Umbilical cord (tissue), 2 donors: ENCODE results near the gene ECSCR. TPM values are rescaled to one million over a fixed set of nuclear protein-coding genes. Genes with fewer than 3 reads are reported as not detected.

ENCODE experiments used
- DNase-seq: peaks from one replicate; pipeline ENCODE4 v3.0.0-alpha.2; 2015; ENCODE audit warnings: low spot score
- total RNA-seq: library from RNA; depleted of rRNA; stranded (reverse); fragments of >200 nt; gene quantifications from one replicate; pipeline ENCODE4 v1.2.3, GENCODE V29; 2014; ENCODE audit warnings: low replicate concordance; ENCODE audit not compliant: insufficient read depth

The ECSCR gene
- total RNA-seq, 1 donor from 2014 or later = not detected

- peak; percentile 71 for DNase-seq
Measured at GRCh38 chr5:139474890-139475791, 12.6 kb upstream of the ECSCR start.

DNA sequence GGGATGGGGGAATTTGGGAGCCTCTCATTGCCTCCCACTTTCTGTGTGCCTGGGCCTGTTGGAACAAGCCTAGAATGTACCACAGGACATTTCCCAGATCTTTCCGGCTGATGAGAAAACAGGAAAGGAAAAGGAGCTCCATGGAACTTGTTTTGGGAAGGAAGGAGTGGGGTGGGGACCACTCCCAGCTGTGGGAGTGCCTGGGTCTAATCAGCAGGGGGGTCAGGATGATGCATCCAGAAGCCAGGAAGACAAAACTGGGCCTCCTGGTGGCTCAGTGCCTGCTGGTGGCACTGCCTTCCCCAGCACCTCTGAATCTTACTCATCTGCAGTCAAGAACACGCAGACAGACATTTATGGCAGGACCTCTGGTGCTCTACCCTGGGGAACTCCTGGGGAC, 11.0 kb upstream of the ECSCR start:
- no peak for DNase-seq

DNA sequence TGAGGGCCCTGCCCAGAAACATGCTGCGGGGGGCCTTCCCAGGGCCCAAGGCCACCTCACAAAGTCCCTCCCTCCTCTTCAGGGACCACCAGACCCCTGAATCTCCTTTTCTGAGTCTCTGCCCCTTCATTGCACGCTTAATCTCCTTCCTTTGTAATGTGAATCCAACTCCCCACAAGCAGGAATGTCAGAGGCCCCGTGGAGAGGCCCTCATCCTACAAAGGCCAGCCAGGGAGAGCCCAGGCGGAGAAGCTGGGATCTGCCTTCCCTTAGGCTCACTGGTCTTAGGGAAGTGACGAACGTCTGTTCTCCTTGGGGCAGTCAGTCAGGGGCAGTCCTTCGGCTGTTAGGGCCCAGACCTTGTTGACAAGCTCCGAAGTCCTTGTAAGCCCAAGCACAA, 10.6 kb upstream of the ECSCR start:
- peak; percentile 82 for DNase-seq

- DNase-seq = no peak
Measured at GRCh38 chr5:139472386-139473030, 10.0 kb upstream of the ECSCR start.

GRCh38 chr5:139470821-139471300, 8.3 kb upstream of the ECSCR start, which contains the start of gene SMIM33:
SMIM33 (plus strand) TSS chr5:139471004; CDS start chr5:139471122, 118 bp downstream.
- no peak for DNase-seq

DNA sequence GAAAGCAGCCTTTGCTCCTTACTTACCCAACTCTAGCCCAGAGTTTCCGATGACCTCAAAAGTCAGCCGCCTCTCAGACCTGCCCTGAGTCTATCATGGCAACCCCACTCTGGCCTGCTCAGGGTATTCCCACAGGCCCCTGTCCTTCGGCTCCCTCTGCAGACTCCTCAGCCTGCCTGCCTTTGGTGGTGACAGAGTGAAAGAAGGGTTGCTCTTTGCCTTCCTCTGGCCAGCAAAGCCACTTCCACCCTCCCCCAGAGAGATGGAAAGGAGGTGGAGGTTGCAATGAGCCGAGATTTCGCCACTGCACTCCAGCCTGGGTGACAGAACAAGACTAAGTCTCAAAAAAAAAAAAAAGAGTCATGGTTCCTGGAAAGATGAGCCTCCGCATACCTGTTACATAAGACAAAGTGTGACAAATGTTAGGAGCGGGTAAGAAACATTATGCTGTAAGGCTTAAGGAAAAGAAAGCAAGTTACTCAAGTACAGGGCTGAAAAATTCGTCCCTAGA, 5.9 kb upstream of the ECSCR start:
- DNase-seq = no peak

DNA sequence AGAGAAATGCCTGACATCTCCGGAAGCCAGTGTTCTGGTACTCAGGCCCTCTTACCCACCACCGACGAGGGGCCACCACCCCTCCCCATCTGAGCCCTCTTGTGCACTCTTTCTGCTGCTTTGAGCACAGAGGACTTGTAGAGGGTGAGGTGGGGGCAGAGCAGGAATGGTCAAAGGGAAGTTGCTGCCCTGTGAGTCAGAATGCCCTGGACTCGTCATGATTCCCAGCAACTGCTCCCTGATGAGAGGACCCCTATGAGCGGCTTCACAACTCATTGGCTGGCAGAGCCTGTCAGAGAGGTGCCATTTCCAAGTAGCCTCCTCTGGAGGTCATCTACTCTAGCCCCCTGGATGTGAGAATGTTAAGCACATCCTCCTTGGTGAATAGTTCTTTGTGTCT, 845 bp downstream of the ECSCR start:
- DNase-seq = no peak

DNA sequence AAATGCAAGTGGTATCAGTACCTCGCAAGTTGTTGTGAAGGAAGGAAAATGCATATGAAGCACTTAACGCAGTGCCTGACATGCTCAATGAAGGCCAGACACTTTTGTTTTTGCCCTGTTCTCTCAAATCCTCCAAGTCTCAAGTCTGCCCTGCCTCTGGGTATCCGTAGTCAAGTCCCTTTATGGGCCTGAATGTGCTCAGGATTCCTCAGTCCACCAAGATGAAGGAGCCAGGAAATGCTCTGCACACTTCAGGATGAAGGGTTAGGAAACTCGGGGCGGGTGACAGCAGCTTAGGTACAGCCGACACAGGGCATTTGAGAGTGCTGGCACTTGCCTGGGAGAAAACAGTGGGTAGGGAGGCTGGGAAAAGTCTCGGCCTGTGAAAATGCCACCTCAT, 1.4 kb downstream of the ECSCR start:
- DNase-seq = no peak

DNA sequence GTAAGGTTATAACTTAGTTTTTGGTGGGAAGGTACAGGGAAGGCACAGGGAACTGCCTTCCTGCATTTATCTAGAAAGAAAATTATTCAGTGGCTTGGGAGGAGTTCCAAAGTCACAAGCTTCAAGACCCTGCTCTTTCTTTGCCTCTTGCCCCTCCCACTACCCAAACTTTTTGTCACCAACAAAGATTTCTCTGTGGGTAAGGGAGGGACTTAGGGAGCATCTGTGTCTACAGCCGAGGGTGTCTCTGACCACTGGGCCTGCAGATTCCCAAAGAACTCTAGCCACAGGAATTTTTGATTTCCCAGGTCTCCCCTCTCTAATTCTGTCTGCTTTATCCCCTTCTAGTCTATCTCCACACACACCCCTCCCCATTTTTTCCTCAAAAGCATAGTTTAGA, 2.1 kb downstream of the ECSCR start:
- DNase-seq = no peak

DNA sequence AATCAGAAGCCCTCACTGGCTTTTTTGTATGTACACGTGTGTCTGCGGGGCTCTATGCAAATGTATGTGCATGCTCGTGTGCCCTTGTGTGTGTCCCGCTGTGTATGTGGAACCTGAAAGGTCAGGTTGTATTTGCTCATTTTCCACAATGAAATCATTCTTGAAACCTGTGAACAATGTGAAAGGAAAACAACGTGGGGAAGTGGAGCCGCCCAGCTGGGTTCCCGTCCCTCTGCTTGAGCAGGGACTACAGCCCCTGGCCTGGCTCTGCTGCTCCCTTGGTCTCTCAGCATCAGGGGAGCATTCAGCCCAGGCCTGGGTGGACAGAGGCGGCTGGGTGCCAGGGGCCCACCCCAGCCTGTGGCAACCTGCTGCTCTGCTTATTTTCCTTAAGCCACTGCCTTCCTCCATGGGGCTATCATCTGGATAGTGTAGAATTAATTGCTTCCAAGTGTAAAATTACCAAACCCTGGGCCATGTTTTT, 3.0 kb downstream of the ECSCR start:
- peak; percentile 46 for DNase-seq

DNA sequence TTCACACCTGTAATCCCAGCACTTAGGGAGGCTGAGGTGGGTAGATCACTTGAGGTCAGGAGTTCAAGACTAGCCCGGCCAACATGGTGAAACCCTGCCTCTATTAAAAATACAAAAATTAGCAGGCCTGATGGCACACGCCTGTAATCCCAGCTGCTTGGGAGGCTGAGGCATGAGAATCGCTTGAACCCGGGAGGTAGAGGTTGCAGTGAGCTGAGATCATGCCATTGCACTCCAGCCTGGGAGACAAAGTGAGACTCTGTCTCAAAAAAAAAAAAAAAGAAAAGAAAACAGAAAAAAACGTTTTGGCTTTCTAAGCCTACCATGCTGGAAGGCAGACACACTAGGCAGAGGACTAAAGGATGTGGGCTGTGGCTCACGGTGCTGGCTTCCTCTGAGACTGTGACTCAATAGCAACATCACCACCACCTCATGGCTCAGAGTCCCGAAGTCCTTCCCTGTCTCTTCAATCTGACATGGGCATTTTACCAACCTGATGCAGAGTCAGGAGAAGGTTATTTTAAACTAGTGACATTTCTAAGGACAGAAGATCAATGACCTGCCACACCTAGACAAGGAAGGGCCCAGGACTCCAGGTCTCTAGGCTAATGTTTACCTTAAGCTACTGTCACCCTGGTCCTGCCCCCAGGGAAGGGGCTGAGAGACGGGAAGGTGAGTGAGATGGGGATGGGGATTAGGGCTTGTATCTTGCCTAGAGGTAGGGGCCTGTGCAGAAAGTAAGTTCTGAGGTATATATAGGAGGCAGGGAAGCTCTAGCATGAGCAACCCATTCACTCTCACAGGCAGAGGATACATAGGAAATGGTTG, 3.7 kb downstream of the ECSCR start:
- DNase-seq = no peak

- no peak for DNase-seq
Measured at GRCh38 chr5:139457653-139458306, 4.8 kb downstream of the ECSCR start.

- no peak for DNase-seq
Measured at GRCh38 chr5:139457241-139457640, 5.3 kb downstream of the ECSCR start.

GRCh38 chr5:139456776-139457175, 5.8 kb downstream of the ECSCR start:
- DNase-seq = no peak

GRCh38 chr5:139454568-139455290, 7.8 kb downstream of the ECSCR start:
- no peak for DNase-seq

GRCh38 chr5:139453683-139454567, 8.6 kb downstream of the ECSCR start:
- no peak for DNase-seq

DNA sequence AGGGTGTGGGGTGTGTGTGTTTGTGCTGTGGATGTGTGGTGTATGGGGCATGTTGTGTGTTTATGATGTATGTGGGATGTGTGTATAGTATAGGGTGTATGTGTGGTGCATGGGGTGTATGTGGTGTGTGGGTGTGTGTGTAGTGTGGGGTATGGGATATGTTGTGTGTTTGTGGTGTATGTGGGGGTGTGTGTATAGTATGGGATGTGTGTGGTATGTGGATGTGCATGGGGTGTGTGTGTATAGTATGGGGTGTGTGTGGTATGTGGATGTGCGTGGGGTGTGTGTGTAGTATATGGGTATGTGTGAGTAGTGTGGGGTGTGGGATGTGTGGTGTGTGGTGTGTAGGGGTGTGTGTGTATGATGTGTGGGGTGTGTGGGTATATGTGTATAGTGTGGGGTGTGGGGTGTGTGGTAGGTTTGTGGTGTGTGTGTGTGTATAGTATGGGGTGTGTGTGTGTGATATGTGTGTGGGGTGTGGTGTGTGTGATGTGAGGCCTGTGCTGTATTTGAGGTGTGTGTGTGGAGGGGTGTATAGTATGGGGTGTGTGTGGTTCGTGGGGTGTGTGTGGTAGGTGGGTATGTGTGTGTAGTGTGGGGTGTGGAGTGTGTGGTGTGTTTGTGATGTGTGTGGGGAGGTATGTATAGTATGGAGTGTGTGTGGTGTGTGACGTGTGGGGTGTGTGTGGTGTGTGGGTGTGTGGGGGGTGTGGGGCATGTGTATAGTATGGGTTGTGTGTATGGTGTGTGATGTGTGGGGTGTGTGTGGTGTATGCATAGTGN, 10.5 kb downstream of the ECSCR start:
- no peak for DNase-seq

- no peak for DNase-seq
Measured at GRCh38 chr5:139451176-139451575, 11.4 kb downstream of the ECSCR start.
